Measurements from ENCODE around the gene GZF1. TPM values are rescaled to one million over a fixed set of nuclear protein-coding genes. Genes with fewer than 3 reads are reported as not detected.

The GZF1 gene
- total RNA-seq (2022; extraction: Qiagen RNA extraction), result 9.8 to 12.1 TPM (median 10.5 TPM) in 5 replicates

DNA sequence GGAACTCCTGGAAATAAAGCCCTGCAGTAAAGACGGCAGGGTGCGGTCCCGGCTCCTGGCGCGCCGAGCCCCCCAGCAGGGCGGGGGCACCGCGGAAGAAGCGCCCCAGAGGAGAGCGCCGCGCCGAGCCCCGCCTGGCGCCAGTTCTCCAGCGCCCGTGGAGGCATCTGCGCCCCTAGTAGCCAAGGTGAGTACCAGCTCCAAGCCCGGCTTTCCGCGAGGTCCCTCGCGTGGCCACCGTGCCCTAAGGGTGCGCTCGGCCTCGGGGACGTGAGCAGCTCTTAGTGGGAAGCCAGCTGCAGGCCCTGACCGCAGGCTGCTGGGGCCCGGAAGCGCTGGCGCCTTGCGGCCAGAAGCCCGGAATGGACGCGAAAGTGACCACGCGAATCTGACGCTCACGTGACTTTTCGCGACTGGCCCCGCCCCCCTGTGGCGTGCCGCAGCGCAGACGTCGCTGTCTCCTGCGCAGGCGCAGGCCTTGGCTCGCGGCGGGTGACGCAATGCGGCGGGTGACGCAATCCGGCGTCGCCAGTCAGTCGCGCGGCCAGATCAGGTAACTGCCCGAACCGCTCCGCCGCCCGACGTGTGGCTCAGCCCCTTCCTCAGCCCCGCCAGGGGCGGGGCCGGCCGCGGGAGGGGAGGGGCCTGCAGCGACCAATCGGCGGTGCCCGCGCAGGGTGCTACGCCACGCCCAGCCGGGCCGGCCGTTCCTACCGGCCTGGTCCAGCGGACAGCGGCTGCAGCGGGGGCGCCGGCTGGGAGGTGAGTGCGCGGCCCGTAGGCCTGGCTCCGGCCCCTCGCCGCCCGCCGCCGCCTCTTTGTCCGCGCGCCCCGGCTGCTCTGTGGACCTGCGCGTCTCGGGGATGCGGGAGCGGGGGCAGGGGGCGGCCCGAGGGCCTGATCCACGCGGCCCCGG lies at the start of gene GZF1:
GZF1 (plus strand) TSS at position 707 of the 916 bp plus-strand sequence. CDS start 2,202 bp downstream, outside the sequence.

DNA sequence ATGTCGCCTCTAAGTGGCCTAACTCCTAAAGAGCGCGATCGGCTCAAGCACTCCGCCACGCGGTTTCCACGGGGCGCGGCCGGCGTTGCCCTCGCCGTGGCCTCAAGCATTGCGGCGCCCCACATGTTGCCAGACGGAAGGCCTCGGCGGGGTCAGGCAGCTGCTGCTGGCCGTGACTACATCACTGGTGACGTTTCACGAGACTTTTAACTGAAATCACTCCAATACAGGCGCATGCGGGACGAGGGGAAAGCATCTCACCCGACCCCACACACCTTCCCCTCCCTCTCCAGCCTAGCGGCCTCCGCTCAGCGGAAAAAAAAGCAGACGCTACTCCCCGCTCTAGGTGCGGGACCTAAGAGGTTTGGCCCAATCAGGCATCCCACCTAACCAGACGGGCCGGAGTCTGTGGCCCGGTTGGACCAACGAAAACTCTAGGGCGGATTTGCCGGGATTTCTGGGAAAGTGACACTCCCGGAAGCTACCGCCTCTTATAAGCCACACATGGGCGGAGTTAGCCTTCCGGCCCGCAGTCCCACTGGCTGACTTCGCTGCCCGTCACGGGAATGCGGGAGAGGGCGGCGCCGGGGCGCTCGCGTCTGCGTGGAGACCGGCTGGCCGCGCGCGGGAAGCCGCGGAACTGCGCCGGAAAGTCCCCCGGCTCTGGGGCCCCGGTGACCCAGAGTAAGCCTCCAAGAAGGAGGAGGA lies 11.6 kb upstream of the GZF1 start, which contains the start of gene NXT1:
NXT1 (plus strand) TSS at position 596 of the 708 bp plus-strand sequence. CDS start 3,251 bp downstream, outside the sequence.

DNA sequence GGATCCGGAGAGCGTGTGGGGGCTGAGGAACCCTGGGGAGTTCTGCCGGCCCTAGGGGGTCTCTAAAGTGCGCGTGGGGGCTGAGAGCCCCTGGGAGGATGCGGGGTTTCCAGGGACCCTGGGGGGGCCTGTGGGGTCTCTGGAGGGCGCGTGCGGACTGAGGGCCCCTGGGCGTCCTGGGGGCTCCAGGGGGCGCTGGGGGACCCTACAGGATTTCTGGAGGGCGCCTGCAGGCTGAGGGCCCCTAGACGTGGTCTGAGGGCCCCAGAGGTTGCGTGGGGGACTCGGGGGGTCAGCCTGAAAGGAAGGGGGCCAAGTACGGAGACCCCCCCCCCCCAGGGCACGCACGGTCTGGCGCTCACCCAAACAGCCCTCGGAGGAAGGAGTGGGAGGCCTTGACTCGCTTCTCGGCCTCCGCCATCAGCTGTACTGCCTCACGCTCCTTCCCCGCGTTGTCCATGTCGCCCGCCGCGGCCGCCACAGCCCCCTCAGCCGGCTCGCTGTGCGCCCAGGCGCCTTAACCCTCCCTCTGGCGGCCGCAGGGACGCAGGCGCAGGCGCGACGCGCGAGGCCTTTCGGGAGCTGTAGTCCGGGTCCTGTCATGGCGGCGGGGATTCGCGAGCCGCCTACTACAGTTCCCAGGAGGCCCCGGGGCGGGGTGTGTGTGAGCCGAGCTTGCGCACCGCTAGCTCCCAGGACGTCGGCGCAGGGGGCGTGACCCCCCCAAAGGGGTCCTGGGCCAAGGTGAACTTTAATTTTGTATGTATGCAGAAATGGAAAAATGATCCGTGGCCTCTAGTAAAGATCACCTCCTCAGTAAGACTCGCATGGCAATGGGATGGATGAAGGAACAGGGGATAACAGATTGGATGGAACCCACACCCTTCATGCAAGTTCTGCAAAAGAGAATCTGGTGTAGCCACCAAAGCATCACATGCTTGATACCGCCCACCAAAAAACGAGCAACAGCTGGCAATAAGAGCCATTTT lies 59.3 kb downstream of the GZF1 start, which contains the start of gene NAPB:
NAPB (minus strand) TSS at position 546 of the 989 bp plus-strand sequence; CDS start at position 460, 86 bp downstream.

Other genes with a start within 250 kb of the GZF1 start
- gene NXT1, start 11.4 kb upstream of the GZF1 start, total RNA-seq (2022; extraction: Qiagen RNA extraction), result 53.6 to 74.5 TPM (median 69.4 TPM) in 5 replicates
- gene NAPB, start 59.3 kb downstream of the GZF1 start, total RNA-seq (2022; extraction: Qiagen RNA extraction), result 2.6 to 3.7 TPM (median 3.5 TPM) in 5 replicates
- gene CSTL1, start 77.5 kb downstream of the GZF1 start, total RNA-seq (2022; extraction: Qiagen RNA extraction), result not detected in 5 replicates
- gene CST11, start 90.7 kb downstream of the GZF1 start, total RNA-seq (2022; extraction: Qiagen RNA extraction), result not detected in 5 replicates
- not detected in 5 replicates for gene CST8, start 128.9 kb downstream of the GZF1 start, total RNA-seq (2022; extraction: Qiagen RNA extraction)
- gene CST9L, start 206.3 kb downstream of the GZF1 start, total RNA-seq (2022; extraction: Qiagen RNA extraction), result not detected in 5 replicates
- not detected in 5 replicates for gene CST9, start 243.7 kb downstream of the GZF1 start, total RNA-seq (2022; extraction: Qiagen RNA extraction)

All from A549 treated with AZD2906 at 1 μM for 4 hours (cell line).